GM19025 (cell line): Measurements from ENCODE around the gene PHF2.

Source experiments
- ATAC-seq: cut with Tn5 transposase; IDR thresholded peaks from one replicate; pipeline ENCODE4 v1.9.1; 2021; ENCODE audit warnings: mild to moderate bottlenecking, low read depth, moderate library complexity; ENCODE audit not compliant: unreplicated experiment

The PHF2 gene

DNA sequence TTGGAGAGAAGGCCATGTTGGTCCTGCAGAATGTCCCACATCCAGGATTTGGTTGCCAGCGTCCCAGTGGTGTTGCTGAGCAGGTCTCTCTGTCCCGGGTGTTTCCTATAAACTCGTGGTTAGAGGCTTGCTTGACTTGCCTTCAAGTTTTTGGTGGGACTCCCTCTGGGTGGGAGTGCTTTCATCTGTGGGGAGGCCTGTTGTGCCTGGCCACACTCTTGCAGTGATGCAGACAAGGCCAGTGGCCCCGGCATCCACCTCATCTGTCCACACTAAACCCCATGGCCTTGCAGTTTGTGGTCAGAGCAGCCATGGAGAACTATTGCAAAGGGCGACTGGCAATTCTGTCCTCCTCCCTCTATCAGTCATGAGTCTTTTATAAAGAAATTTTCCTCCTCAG, 71.8 kb downstream of the PHF2 start:
- no peak for ATAC-seq

DNA sequence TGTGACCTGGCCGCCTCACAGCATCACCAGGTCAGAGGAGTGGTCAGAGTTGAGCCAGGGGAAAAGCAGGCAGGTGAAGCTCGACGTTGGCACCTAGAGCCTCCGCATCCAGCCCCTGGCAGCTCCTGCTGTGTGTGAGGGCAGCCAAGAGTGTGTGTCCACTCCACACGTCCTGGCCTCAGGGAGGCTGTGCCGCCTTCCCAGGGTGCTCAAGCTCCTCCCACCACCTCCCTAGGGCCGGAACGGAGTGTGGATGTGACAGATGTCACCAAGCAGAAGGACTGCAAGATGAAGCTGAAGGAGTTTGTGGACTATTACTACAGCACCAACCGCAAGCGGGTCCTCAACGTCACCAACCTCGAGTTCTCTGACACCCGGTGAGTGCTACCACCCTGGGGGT, 72.5 kb downstream of the PHF2 start:
- no peak for ATAC-seq

- no peak for ATAC-seq
These were observed 73.4 kb downstream of the PHF2 start for GRCh38 chr9:93649610-93650261.

GRCh38 chr9:93650448-93650847, 74.1 kb downstream of the PHF2 start:
- ATAC-seq, result no peak

DNA sequence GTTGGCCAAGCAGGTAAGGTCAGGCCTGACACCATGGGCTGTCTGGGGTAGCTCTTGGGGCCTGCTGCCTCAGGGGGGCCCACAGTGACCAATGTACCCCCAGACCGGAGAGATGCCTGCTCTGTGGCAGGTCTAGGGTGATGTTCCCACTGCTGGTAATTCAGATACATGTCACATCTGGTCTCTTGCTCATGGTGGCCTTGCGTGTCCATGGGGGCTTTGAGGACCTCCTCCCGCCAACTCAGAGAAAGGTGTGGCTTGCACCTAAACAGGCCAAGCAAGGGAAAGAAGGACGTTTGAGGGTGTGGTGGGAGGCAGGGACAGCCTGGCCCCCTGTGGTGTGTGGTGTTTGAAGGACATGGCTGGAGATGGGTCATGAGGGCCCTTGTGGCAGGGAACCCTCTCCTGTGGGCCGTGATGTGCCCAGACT, 75.2 kb downstream of the PHF2 start:
- no peak for ATAC-seq

DNA sequence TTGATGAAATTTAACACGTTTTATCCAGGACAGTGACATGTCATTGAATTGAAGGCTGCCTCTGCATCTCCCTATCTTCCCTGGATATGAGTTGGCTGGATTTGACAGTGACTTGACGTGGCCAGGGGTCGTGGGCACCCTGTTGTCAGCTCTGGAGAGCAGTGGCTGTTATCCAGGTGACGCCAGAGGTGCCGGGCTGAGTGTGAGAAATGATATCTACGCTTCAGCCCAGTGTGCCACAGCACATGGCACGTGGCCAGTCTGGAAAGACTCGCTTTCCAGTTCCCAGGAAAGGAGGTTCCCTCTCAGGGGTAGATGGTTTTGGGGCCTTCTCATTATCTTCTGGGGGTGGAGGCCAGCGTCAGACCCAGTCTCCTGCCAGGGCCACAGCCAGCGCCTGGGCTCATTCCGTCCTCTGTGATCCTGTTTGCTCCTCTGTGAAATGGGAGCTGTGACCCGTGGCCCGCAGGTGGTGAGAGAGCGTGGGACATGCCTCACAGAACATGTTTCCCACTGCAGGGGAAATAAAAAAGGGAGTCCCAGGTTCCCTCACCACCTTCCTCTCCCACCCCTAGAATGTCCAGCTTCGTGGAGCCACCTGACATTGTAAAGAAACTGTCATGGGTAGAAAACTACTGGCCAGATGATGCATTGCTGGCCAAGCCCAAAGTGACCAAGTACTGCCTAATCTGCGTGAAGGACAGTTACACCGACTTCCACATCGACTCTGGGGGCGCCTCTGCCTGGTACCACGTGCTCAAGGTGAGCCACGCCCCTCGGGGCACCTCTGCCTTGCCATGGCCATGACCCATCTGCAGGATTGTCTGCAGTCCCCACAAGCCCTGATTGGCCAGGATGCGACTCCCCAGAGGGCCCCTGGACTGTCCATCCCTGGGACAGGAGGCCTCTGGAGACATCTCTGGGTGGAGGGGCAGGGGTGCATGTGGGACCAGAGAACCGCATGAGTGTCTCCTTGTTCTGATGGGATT, 76.5 kb downstream of the PHF2 start:
- ATAC-seq, result no peak

DNA sequence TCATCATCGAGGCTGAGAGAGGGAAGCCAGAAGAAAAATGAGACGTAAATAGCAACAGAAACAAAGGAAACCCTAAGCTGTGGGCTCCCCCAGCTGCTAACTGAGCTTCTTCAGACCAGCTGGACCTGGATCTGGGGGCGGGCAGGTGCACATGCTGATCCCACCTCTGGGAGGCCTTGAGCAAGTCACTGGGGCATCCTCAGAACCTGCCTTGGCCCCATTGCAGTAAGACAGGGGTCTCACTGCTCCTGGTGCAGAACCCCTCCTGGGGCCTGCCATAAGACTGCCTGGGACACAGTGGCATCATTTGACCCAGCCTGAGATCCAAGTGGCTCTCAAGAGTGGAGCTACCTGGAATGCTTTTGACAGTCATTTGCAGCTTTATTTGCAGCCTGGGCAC, 77.4 kb downstream of the PHF2 start:
- no peak for ATAC-seq

- no peak for ATAC-seq
These were observed 78.1 kb downstream of the PHF2 start for GRCh38 chr9:93654351-93654961.

- no peak for ATAC-seq
These were observed 79.4 kb downstream of the PHF2 start for GRCh38 chr9:93655621-93656425.

GRCh38 chr9:93656426-93657239, 80.2 kb downstream of the PHF2 start:
- no peak for ATAC-seq

- ATAC-seq, result no peak
These were observed 81.1 kb downstream of the PHF2 start for GRCh38 chr9:93657331-93658111.

GRCh38 chr9:93658184-93658925, 82.0 kb downstream of the PHF2 start:
- ATAC-seq, result no peak

DNA sequence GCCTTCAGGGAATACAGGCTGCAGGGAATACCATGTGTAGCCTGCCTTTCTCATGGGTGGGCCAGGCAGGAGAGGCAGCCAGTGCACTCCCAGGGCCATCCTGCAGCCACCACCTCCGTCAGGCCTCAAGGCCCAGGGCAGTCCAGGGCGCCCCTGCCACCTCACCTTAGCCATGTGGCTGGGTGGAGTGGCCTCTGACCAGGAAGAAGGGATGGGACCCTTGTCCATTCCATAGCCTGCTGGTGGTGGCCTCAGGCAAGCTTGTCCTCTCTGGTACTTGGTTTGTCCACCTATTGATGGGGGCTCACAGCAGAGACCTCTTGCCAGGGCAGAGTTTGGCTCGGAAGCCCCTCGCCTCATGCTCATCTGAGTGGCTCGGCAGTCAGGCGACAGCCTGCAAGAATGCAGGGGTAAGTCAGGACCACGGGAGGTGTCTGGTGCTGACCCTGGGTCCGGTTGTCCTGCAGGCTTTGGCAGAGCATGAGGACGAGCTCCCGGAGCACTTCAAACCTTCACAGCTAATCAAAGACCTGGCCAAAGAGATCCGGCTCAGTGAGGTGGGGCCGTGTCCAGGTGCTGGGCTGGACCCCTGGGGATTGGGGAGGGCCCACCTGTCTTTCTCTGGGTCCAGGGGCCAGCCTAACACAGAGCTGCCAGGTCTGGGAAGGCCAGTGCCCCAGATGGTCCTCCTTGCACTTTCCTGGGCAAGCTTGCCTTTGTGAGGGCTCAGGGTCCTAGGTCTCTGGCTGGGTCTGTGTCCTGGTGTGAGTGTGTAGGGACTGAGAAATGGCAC, 82.9 kb downstream of the PHF2 start:
- no peak for ATAC-seq

- no peak for ATAC-seq
These were observed 83.4 kb downstream of the PHF2 start for GRCh38 chr9:93659837-93660177.

DNA sequence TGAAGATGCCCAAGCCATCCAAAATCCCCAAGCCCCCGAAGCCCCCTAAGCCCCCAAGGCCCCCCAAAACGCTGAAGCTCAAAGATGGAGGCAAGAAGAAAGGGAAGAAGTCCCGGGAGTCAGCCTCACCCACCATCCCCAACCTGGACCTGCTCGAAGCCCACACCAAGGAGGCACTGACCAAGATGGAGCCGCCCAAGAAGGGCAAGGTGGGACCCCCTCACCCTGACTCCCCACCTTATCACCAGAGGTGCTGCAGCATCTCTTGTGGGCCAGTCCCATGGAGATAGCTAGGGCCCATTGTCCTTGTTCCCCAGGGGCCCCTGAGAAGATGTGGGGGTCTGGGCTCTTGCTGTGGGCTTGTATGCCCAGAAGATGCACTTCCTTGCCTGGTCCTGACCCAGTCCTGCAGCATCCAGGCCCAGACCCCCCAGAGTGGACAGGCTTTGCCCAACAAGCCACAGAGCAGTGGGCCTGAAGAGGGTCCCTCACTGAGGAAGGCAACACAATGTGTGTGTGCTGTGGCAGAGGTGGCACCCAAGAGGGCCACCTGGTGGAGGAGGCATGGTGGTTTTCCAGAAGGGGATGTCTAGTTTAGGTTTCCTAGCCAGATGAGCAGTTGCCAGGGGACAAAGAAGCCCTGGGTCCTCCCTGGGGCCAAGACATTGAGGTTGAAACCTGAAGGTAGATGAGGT, 84.1 kb downstream of the PHF2 start:
- no peak for ATAC-seq

DNA sequence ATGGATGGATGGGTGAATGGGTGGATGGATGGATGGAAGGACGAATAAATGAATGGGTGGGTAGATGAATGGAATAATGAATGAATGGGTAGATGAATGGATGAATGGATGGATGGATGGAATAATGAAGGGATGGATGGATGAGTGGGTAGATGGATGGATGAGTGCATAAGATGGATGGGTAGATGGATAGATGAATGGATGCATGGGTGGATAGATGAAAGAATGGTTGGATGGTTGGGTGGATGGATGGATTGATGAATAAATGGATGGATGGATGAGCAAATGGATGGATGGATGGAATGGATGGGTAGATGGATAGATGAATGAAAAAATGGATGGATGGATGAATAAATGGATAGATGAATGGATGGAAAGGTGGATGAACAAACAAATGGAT, 85.2 kb downstream of the PHF2 start:
- no peak for ATAC-seq

GRCh38 chr9:93662016-93662638, 85.7 kb downstream of the PHF2 start:
- ATAC-seq, result no peak
